ENCODE data around the gene MAPK8IP3.

MAPK8IP3 gene

GRCh38 chr16:1708768-1709180, 2.8 kb downstream of the MAPK8IP3 start:
- Histone ChIP-seq H3K4me3 (replicated peaks; ENCODE audit: low read depth, low read length) (no peak overlapping the region), H3K36me3 (ENCODE audit: control insufficient read depth, insufficient read depth, low read length) (peaks cover 2% of the 10 kb centered on the region), H3K27me3 (replicated peaks; ENCODE audit: control insufficient read depth, insufficient read depth, low read length) (no peaks in the 10 kb centered on the region)
- TF ChIP-seq CTCF (IDR thresholded peaks at IDR 0.05; ENCODE audit: insufficient read depth, low read length, poor library complexity, severe bottlenecking) = no peak
- no peak for DNase-seq (ENCODE audit: extremely low read depth, insufficient read length)

- no peaks in the 10 kb centered on the region for H3K27me3 ChIP-seq (replicated peaks; ENCODE audit: control insufficient read depth, insufficient read depth, low read length)
- no peak overlapping the region for H3K4me3 ChIP-seq (replicated peaks; ENCODE audit: low read depth, low read length)
- no peak for DNase-seq (ENCODE audit: extremely low read depth, insufficient read length)
- peaks cover 2% of the 10 kb centered on the region for H3K36me3 ChIP-seq (ENCODE audit: control insufficient read depth, insufficient read depth, low read length)
- no peak for TF ChIP-seq CTCF (IDR thresholded peaks at IDR 0.05; ENCODE audit: insufficient read depth, low read length, poor library complexity, severe bottlenecking)
Measured at GRCh38 chr16:1709356-1709755, 3.4 kb downstream of the MAPK8IP3 start.

GRCh38 chr16:1710811-1711507, 5.0 kb downstream of the MAPK8IP3 start:
- no peak for TF ChIP-seq CTCF (IDR thresholded peaks at IDR 0.05; ENCODE audit: insufficient read depth, low read length, poor library complexity, severe bottlenecking)
- H3K27me3 ChIP-seq (replicated peaks; ENCODE audit: control insufficient read depth, insufficient read depth, low read length) = no peaks in the 10 kb centered on the region
- peaks cover 2% of the 10 kb centered on the region for H3K36me3 ChIP-seq (ENCODE audit: control insufficient read depth, insufficient read depth, low read length)
- DNase-seq (ENCODE audit: extremely low read depth, insufficient read length) = no peak
- no peak overlapping the region for H3K4me3 ChIP-seq (replicated peaks; ENCODE audit: low read depth, low read length)

GRCh38 chr16:1712791-1713261, 6.8 kb downstream of the MAPK8IP3 start:
- Histone ChIP-seq H3K36me3 (ENCODE audit: control insufficient read depth, insufficient read depth, low read length) (peaks cover 2% of the 10 kb centered on the region), H3K4me3 (replicated peaks; ENCODE audit: low read depth, low read length) (no peak overlapping the region), H3K27me3 (replicated peaks; ENCODE audit: control insufficient read depth, insufficient read depth, low read length) (no peaks in the 10 kb centered on the region)
- TF ChIP-seq CTCF (IDR thresholded peaks at IDR 0.05; ENCODE audit: insufficient read depth, low read length, poor library complexity, severe bottlenecking) = no peak
- DNase-seq (ENCODE audit: extremely low read depth, insufficient read length) = no peak

- H3K36me3 ChIP-seq (ENCODE audit: control insufficient read depth, insufficient read depth, low read length) = peaks cover 2% of the 10 kb centered on the region
- H3K27me3 ChIP-seq (replicated peaks; ENCODE audit: control insufficient read depth, insufficient read depth, low read length) = no peaks in the 10 kb centered on the region
- no peak for TF ChIP-seq CTCF (IDR thresholded peaks at IDR 0.05; ENCODE audit: insufficient read depth, low read length, poor library complexity, severe bottlenecking)
- DNase-seq (ENCODE audit: extremely low read depth, insufficient read length) = no peak
- peak overlapping the region; percentile 52; the same call in 1 of the 2 replicates for H3K4me3 ChIP-seq (replicated peaks; ENCODE audit: low read depth, low read length)
Measured at GRCh38 chr16:1713331-1713730, 7.3 kb downstream of the MAPK8IP3 start.

Data from GM06990 (cell line).